H1 (cell line): ENCODE results near the gene WASF1. TPM values are rescaled to one million over a fixed set of nuclear protein-coding genes. Genes with fewer than 3 reads are reported as not detected.

Experiments
- CTCF ChIA-PET: fragments of 300-600 bp; sonication (Branson Sonifier 250); formaldehyde crosslinking; loops from one replicate; lab custom pipeline; 2021; ENCODE audit not compliant: partially characterized antibody; lab: Charles Lee
- POLR2A ChIA-PET: fragments of 300-600 bp; sonication (Branson Sonifier 250); formaldehyde crosslinking; loops from one replicate; lab custom pipeline; 2021; ENCODE audit warnings: inconsistent platforms; ENCODE audit not compliant: partially characterized antibody; lab: Charles Lee
- DNase-seq, 2 experiments: peaks; one replicate each; pipeline versions ENCODE4 v3.0.0 to v3.0.0-alpha.2; 2010 to 2022; ENCODE audit warnings: low spot score in 2 of 2, low read depth in 1 of 2, mixed read lengths in 1 of 2
- FAIRE-seq: peaks from 2 replicates; lab custom pipeline; 2011; peaks lifted over from hg19 to GRCh38; lab: Jason Lieb, UNC
- H2AFZ ChIP-seq: 2 replicates; pipeline ENCODE4 v1.8.1; 2012; ENCODE audit warnings: low read length, inconsistent platforms
- H2AK5ac ChIP-seq: 2 replicates; pipeline ENCODE4 v1.6.1; 2013; ENCODE audit warnings: low read depth, low read length
- H2BK120ac ChIP-seq: replicated peaks from 2 replicates; pipeline ENCODE3; 2013; ENCODE audit warnings: low read depth, low read length, inconsistent platforms
- H2BK12ac ChIP-seq: 2 replicates; pipeline ENCODE4 v1.6.1; 2013; ENCODE audit warnings: low read depth, low read length
- H2BK15ac ChIP-seq: 2 replicates; pipeline ENCODE4 v1.6.1; 2013; ENCODE audit warnings: low read length
- H2BK20ac ChIP-seq: 2 replicates; pipeline ENCODE4 v1.6.1; 2013; ENCODE audit warnings: low read length
- H2BK5ac ChIP-seq: 2 replicates; pipeline ENCODE4 v1.6.1; 2013; ENCODE audit warnings: low read depth, low read length
- H3K14ac ChIP-seq: 2 replicates; pipeline ENCODE4 v1.6.1; 2013; ENCODE audit warnings: inconsistent platforms; ENCODE audit not compliant: insufficient read length
- H3K18ac ChIP-seq: 2 replicates; pipeline ENCODE4 v1.6.1; 2013; ENCODE audit warnings: low read length; ENCODE audit errors: extremely low read depth
- H3K23ac ChIP-seq: 2 replicates; pipeline ENCODE4 v1.6.1; 2013; ENCODE audit warnings: inconsistent platforms; ENCODE audit not compliant: insufficient read length
- H3K23me2 ChIP-seq: 2 replicates; pipeline ENCODE4 v1.6.1; 2013; ENCODE audit warnings: low read depth, low read length
- H3K27ac ChIP-seq: 2 replicates; pipeline ENCODE4 v1.6.1; 2011; ENCODE audit warnings: low read depth, low read length, inconsistent platforms
- H3K27me3 ChIP-seq, 4 experiments: replicated peaks in 1 of 4; 1 replicate in 1 of 4; 2 replicates in 3 of 4; pipeline versions ENCODE4 v1.6.1 to v1.8.1; 2011 to 2013; ENCODE audit warnings: low read length in 3 of 4, mild to moderate bottlenecking in 3 of 4, inconsistent platforms in 2 of 4, mixed read lengths in 2 of 4, moderate library complexity in 1 of 4; ENCODE audit not compliant: control insufficient read depth in 3 of 4, insufficient read depth in 3 of 4; ENCODE audit errors: extremely low read depth in 1 of 4
- H3K36me3 ChIP-seq, 4 experiments: 2 replicates each; pipeline versions ENCODE4 v1.6.1 to v1.8.1; 2011 to 2013; ENCODE audit warnings: mild to moderate bottlenecking in 4 of 4, low read length in 3 of 4, moderate library complexity in 2 of 4, control low read depth in 1 of 4, inconsistent platforms in 1 of 4; ENCODE audit not compliant: insufficient read depth in 4 of 4, control insufficient read depth in 2 of 4
- H3K4ac ChIP-seq: replicated peaks from 2 replicates; pipeline ENCODE3; 2013; ENCODE audit warnings: low read length, low read depth, mixed read lengths, inconsistent platforms; ENCODE audit not compliant: insufficient read length
- H3K4me1 ChIP-seq, 4 experiments: replicated peaks in 1 of 4; 1 replicate in 1 of 4; 2 replicates in 3 of 4; pipeline versions ENCODE4 v1.6.1 to v1.8.1; 2011 to 2013; ENCODE audit warnings: low read length in 3 of 4, inconsistent platforms in 2 of 4, mixed read lengths in 1 of 4; ENCODE audit not compliant: insufficient read depth in 4 of 4, control insufficient read depth in 3 of 4
- H3K4me2 ChIP-seq, 2 experiments: 2 replicates each; pipeline versions ENCODE4 v1.6.1 to v1.8.1; 2011 to 2013; ENCODE audit warnings: low read depth in 2 of 2, low read length in 2 of 2, control low read depth in 1 of 2, inconsistent platforms in 1 of 2, mild to moderate bottlenecking in 1 of 2; ENCODE audit not compliant: insufficient read depth in 1 of 2
- H3K4me3 ChIP-seq, 4 experiments: fragments of 200-600, 300-600 bp in 1 of 4; sonication (generic), shearing (Covaris generic), sonication (Bioruptor Twin) in 1 of 4; 2 replicates each; pipeline versions ENCODE4 v1.5.1 to v1.8.1; 2011 to 2016; ENCODE audit warnings: low read length in 4 of 4, low read depth in 3 of 4, control low read depth in 2 of 4, inconsistent platforms in 2 of 4, mild to moderate bottlenecking in 2 of 4, mixed read lengths in 1 of 4, moderate library complexity in 1 of 4; ENCODE audit not compliant: insufficient read depth in 2 of 4; ENCODE audit errors: extremely low read depth in 1 of 4
- H3K56ac ChIP-seq: replicated peaks from 2 replicates; pipeline ENCODE3; 2013; ENCODE audit warnings: low read depth, mild to moderate bottlenecking, mixed read lengths, low read length, inconsistent platforms; ENCODE audit not compliant: insufficient read length
- H3K79me1 ChIP-seq: 2 replicates; pipeline ENCODE4 v1.6.1; 2013; ENCODE audit warnings: low read depth, low read length, control low read depth
- H3K79me2 ChIP-seq, 2 experiments: 2 replicates each; pipeline versions ENCODE4 v1.6.1 to v1.8.1; 2012 to 2013; ENCODE audit warnings: low read length in 2 of 2, mild to moderate bottlenecking in 2 of 2, inconsistent platforms in 1 of 2; ENCODE audit not compliant: insufficient read depth in 2 of 2, control insufficient read depth in 1 of 2
- H3K9ac ChIP-seq, 4 experiments: replicated peaks in 1 of 4; 1 replicate in 1 of 4; 2 replicates in 3 of 4; pipeline versions ENCODE4 v1.6.1 to v1.8.1; 2011 to 2013; ENCODE audit warnings: low read depth in 3 of 4, low read length in 3 of 4, control low read depth in 2 of 4, mild to moderate bottlenecking in 2 of 4, moderate library complexity in 2 of 4, inconsistent platforms in 1 of 4; ENCODE audit errors: extremely low read depth in 1 of 4
- H3K9me3 ChIP-seq, 2 experiments: 2 replicates each; pipeline versions ENCODE4 v1.6.1 to v1.8.1; 2012 to 2013; ENCODE audit warnings: mild to moderate bottlenecking in 2 of 2, moderate library complexity in 2 of 2, control low read depth in 1 of 2, inconsistent platforms in 1 of 2, low read depth in 1 of 2, low read length in 1 of 2, mixed read lengths in 1 of 2; ENCODE audit not compliant: insufficient read depth in 2 of 2
- H4K20me1 ChIP-seq, 2 experiments: replicated peaks in 1 of 2; 2 replicates each; pipeline versions ENCODE3 to v1.8.1; 2011 to 2013; ENCODE audit warnings: inconsistent platforms in 2 of 2, low read length in 2 of 2, mild to moderate bottlenecking in 1 of 2; ENCODE audit not compliant: insufficient read depth in 2 of 2, control insufficient read depth in 1 of 2
- H4K5ac ChIP-seq: 2 replicates; pipeline ENCODE4 v1.6.1; 2013; ENCODE audit warnings: low read length, low read depth, mixed read lengths, inconsistent platforms; ENCODE audit not compliant: insufficient read length
- H4K8ac ChIP-seq: 2 replicates; pipeline ENCODE4 v1.8.0; 2013; ENCODE audit warnings: mild to moderate bottlenecking, moderate library complexity, low read length, inconsistent platforms; ENCODE audit not compliant: insufficient read depth; ENCODE audit errors: extremely low read depth
- H4K91ac ChIP-seq: replicated peaks from 2 replicates; pipeline ENCODE3; 2013; ENCODE audit warnings: low read length, mixed read lengths, inconsistent platforms; ENCODE audit not compliant: insufficient read length
- SIRT6 ChIP-seq: IDR thresholded peaks from one replicate; pipeline ENCODE4 v1.7.1; 2012; ENCODE audit warnings: low read length, inconsistent platforms
- SP2 ChIP-seq: IDR thresholded peaks from 2 replicates; pipeline ENCODE4 v1.6.1; 2012; ENCODE audit warnings: mild to moderate bottlenecking, low read length, inconsistent platforms
- YY1 ChIP-seq: IDR thresholded peaks from 2 replicates; pipeline ENCODE4 v1.6.1; 2011; ENCODE audit warnings: low read depth, mild to moderate bottlenecking, low read length
- WGBS, 2 experiments: shearing (Covaris generic) in 1 of 2; methylation state at CpG; one replicate each; pipeline versions ENCODE4 v1.1.6 to v1.1.7; 2013 to 2015; ENCODE audit warnings: low lambda C conversion rate in 2 of 2, mixed read lengths in 2 of 2, inconsistent platforms in 1 of 2, low coverage in 1 of 2, missing lambda C conversion rate in 1 of 2; ENCODE audit not compliant: insufficient replicate concordance in 2 of 2, insufficient coverage in 1 of 2, insufficient read length in 1 of 2; ENCODE audit errors: extremely low coverage in 1 of 2, missing lambda C conversion rate in 1 of 2; 5-methylcytosine and 5-hydroxymethylcytosine counted together
- polyA plus RNA-seq, 7 experiments: library from polyadenylated mRNA; depleted of rRNA in 3 of 7; stranded (reverse) in 5 of 7; unstranded in 2 of 7; fragments of >200 nt in 5 of 7; fragments of 200-250 nt in 2 of 7; gene quantifications; 1 replicate in 5 of 7; 2 replicates in 1 of 7; 4 replicates in 1 of 7; pipeline versions ENCODE4 v1.2.1 to v1.2.3, GENCODE V29; 2011 to 2013; ENCODE audit warnings: missing spikeins in 2 of 7, mixed read lengths in 2 of 7
- total RNA-seq: library from RNA; stranded (reverse); fragmentation: NEBNext Ultra II Directional; extraction: Animal tissue kit (Norgen Biotek cat#: 25700); gene quantifications from 2 replicates; pipeline ENCODE4 v1.2.1, GENCODE V29; 2021

Gene WASF1
- total and polyA plus RNA-seq, 2 of the 8 experiments (the other 6 are each of a cell fraction or from before 2014, with no cell fraction given): 37.6 to 39.9 TPM

- peaks cover 4 to 27% (median 8%) of the 10 kb centered on the region in 4 experiments; a peak in 7 of 8 replicates for H3K36me3 ChIP-seq
- H3K79me1 ChIP-seq: no peaks in the 10 kb centered on the region
- no peak overlapping the region for H4K8ac ChIP-seq
- H2AFZ ChIP-seq: no peak overlapping the region
- POLR2A ChIA-PET: no interaction called here
- H3K56ac ChIP-seq: no peak overlapping the region
- H4K5ac ChIP-seq: no peak overlapping the region
- no peaks in the 10 kb centered on the region for H3K23me2 ChIP-seq
- no peak overlapping the region for H2BK120ac ChIP-seq
- H3K27ac ChIP-seq: no peak overlapping the region
- no peak overlapping the region for H3K4ac ChIP-seq
- H3K27me3 ChIP-seq: peaks cover 0 to 1% (median 0%) of the 10 kb centered on the region in 4 experiments; a peak in 1 of 7 replicates
- no peak overlapping the region for H2BK15ac ChIP-seq
- no peaks in the 10 kb centered on the region for H3K79me2 ChIP-seq
- no peaks in the 10 kb centered on the region for H4K20me1 ChIP-seq
- H3K4me2 ChIP-seq: no peak overlapping the region
- no peak overlapping the region for H3K23ac ChIP-seq
- no peak overlapping the region for H3K9ac ChIP-seq
- CTCF ChIA-PET: interaction anchor here (1.2 to 2.8 kb wide), 3 partner anchors 29 to 185 kb away, joined by 3 to 12 read pairs (median 5); partner anchors contain the start of gene WASF1
- no peak overlapping the region for H4K91ac ChIP-seq
- no peak for DNase-seq
- H2AK5ac ChIP-seq: no peak overlapping the region
- FAIRE-seq: no peak
- no peak overlapping the region for H2BK5ac ChIP-seq
- no peak overlapping the region for H2BK12ac ChIP-seq
- no peaks in the 10 kb centered on the region for H3K9me3 ChIP-seq
- WGBS, 2 experiments: 90% methylated on average over 3 of the region's 3 CpGs; no CpG with 5 or more reads in 1 of the 2 experiments
- no peak overlapping the region for H3K18ac ChIP-seq
- H3K4me3 ChIP-seq: no peak overlapping the region
- no peak overlapping the region for H2BK20ac ChIP-seq
- H3K14ac ChIP-seq: no peak overlapping the region
- H3K4me1 ChIP-seq: no peaks in the 10 kb centered on the region
- TF ChIP-seq SIRT6: no peak
- no peak for TF ChIP-seq SP2
- no peak for TF ChIP-seq YY1
Observed at GRCh38 chr6:110207652-110208051, 28.2 kb upstream of the WASF1 start.
